ENCODE measurements around the gene COBL.

COBL gene

GRCh38 chr7:51175992-51176388 is 140.6 kb downstream of the COBL start:
- no peak overlapping the region for H3K4me3 ChIP-seq (ENCODE audit: insufficient read depth, low read depth, low read length)
- no peak overlapping the region for H3K27ac ChIP-seq (ENCODE audit: insufficient read depth, low read depth, low read length, poor library complexity, severe bottlenecking)
- H3K4me1 ChIP-seq (ENCODE audit: control insufficient read depth, insufficient read depth, low read length) = no peaks in the 10 kb centered on the region
- H3K9me3 ChIP-seq (ENCODE audit: control insufficient read depth, low read length) = no peaks in the 10 kb centered on the region
- no peaks in the 10 kb centered on the region for H3K27me3 ChIP-seq (ENCODE audit: control insufficient read depth, insufficient read depth, low read length, poor library complexity, severe bottlenecking)
- no peaks in the 10 kb centered on the region for H3K36me3 ChIP-seq (ENCODE audit: control insufficient read depth, insufficient read depth, low read length)
- 28 to 38% methylated on average over 3 of the region's 3 CpGs for WGBS, 2 experiments

GRCh38 chr7:51175316-51175991 is 141.2 kb downstream of the COBL start:
- Histone ChIP-seq H3K4me1 (ENCODE audit: control insufficient read depth, insufficient read depth, low read length) (no peaks in the 10 kb centered on the region), H3K36me3 (ENCODE audit: control insufficient read depth, insufficient read depth, low read length) (no peaks in the 10 kb centered on the region), H3K27me3 (ENCODE audit: control insufficient read depth, insufficient read depth, low read length, poor library complexity, severe bottlenecking) (no peaks in the 10 kb centered on the region), H3K4me3 (ENCODE audit: insufficient read depth, low read depth, low read length) (no peak overlapping the region), H3K9me3 (ENCODE audit: control insufficient read depth, low read length) (no peaks in the 10 kb centered on the region), H3K27ac (ENCODE audit: insufficient read depth, low read depth, low read length, poor library complexity, severe bottlenecking) (no peak overlapping the region)
- WGBS, 2 experiments = 22 to 42% methylated on average over 3 to 5 of the region's 6 CpGs

GRCh38 chr7:51165337-51165736 is 151.3 kb downstream of the COBL start:
- H3K4me1 ChIP-seq (ENCODE audit: control insufficient read depth, insufficient read depth, low read length) = no peaks in the 10 kb centered on the region
- H3K4me3 ChIP-seq (ENCODE audit: insufficient read depth, low read depth, low read length) = no peak overlapping the region
- H3K9me3 ChIP-seq (ENCODE audit: control insufficient read depth, low read length) = no peaks in the 10 kb centered on the region
- no peaks in the 10 kb centered on the region for H3K36me3 ChIP-seq (ENCODE audit: control insufficient read depth, insufficient read depth, low read length)
- no peaks in the 10 kb centered on the region for H3K27me3 ChIP-seq (ENCODE audit: control insufficient read depth, insufficient read depth, low read length, poor library complexity, severe bottlenecking)
- WGBS, 2 experiments = no CpG with 5 or more reads among the region's 1 CpG
- no peak overlapping the region for H3K27ac ChIP-seq (ENCODE audit: insufficient read depth, low read depth, low read length, poor library complexity, severe bottlenecking)

GRCh38 chr7:51162724-51163329 is 153.8 kb downstream of the COBL start:
- Histone ChIP-seq H3K4me1 (ENCODE audit: control insufficient read depth, insufficient read depth, low read length) (no peaks in the 10 kb centered on the region), H3K27me3 (ENCODE audit: control insufficient read depth, insufficient read depth, low read length, poor library complexity, severe bottlenecking) (no peaks in the 10 kb centered on the region), H3K27ac (ENCODE audit: insufficient read depth, low read depth, low read length, poor library complexity, severe bottlenecking) (no peak overlapping the region), H3K36me3 (ENCODE audit: control insufficient read depth, insufficient read depth, low read length) (no peaks in the 10 kb centered on the region), H3K4me3 (ENCODE audit: insufficient read depth, low read depth, low read length) (no peak overlapping the region), H3K9me3 (ENCODE audit: control insufficient read depth, low read length) (no peaks in the 10 kb centered on the region)
- WGBS, 2 experiments = 56% methylated on average over 9 of the region's 9 CpGs

GRCh38 chr7:51161937-51162336 is 154.7 kb downstream of the COBL start:
- Histone ChIP-seq H3K36me3 (ENCODE audit: control insufficient read depth, insufficient read depth, low read length) (no peaks in the 10 kb centered on the region), H3K4me3 (ENCODE audit: insufficient read depth, low read depth, low read length) (no peak overlapping the region), H3K9me3 (ENCODE audit: control insufficient read depth, low read length) (no peaks in the 10 kb centered on the region), H3K27ac (ENCODE audit: insufficient read depth, low read depth, low read length, poor library complexity, severe bottlenecking) (no peak overlapping the region), H3K27me3 (ENCODE audit: control insufficient read depth, insufficient read depth, low read length, poor library complexity, severe bottlenecking) (no peaks in the 10 kb centered on the region), H3K4me1 (ENCODE audit: control insufficient read depth, insufficient read depth, low read length) (no peaks in the 10 kb centered on the region)
- 94 to 95% methylated on average over 6 of the region's 6 CpGs for WGBS, 2 experiments

GRCh38 chr7:51160990-51161615 is 155.5 kb downstream of the COBL start:
- H3K4me3 ChIP-seq (ENCODE audit: insufficient read depth, low read depth, low read length) = no peak overlapping the region
- no peak overlapping the region for H3K27ac ChIP-seq (ENCODE audit: insufficient read depth, low read depth, low read length, poor library complexity, severe bottlenecking)
- no peaks in the 10 kb centered on the region for H3K27me3 ChIP-seq (ENCODE audit: control insufficient read depth, insufficient read depth, low read length, poor library complexity, severe bottlenecking)
- no peaks in the 10 kb centered on the region for H3K36me3 ChIP-seq (ENCODE audit: control insufficient read depth, insufficient read depth, low read length)
- no peaks in the 10 kb centered on the region for H3K9me3 ChIP-seq (ENCODE audit: control insufficient read depth, low read length)
- H3K4me1 ChIP-seq (ENCODE audit: control insufficient read depth, insufficient read depth, low read length) = no peaks in the 10 kb centered on the region
- WGBS, 2 experiments = 34 to 36% methylated on average over 9 of the region's 9 CpGs

- Histone ChIP-seq H3K27ac (ENCODE audit: insufficient read depth, low read depth, low read length, poor library complexity, severe bottlenecking) (no peak overlapping the region), H3K4me3 (ENCODE audit: insufficient read depth, low read depth, low read length) (no peak overlapping the region), H3K36me3 (ENCODE audit: control insufficient read depth, insufficient read depth, low read length) (no peaks in the 10 kb centered on the region), H3K9me3 (ENCODE audit: control insufficient read depth, low read length) (no peaks in the 10 kb centered on the region), H3K27me3 (ENCODE audit: control insufficient read depth, insufficient read depth, low read length, poor library complexity, severe bottlenecking) (no peaks in the 10 kb centered on the region), H3K4me1 (ENCODE audit: control insufficient read depth, insufficient read depth, low read length) (no peaks in the 10 kb centered on the region)
- WGBS, 2 experiments = 81 to 89% methylated on average over 6 of the region's 6 CpGs
Observed at GRCh38 chr7:51160411-51160810, 156.2 kb downstream of the COBL start.

GRCh38 chr7:51158742-51159445 is 157.7 kb downstream of the COBL start:
- Histone ChIP-seq H3K27me3 (ENCODE audit: control insufficient read depth, insufficient read depth, low read length, poor library complexity, severe bottlenecking) (no peaks in the 10 kb centered on the region), H3K36me3 (ENCODE audit: control insufficient read depth, insufficient read depth, low read length) (no peaks in the 10 kb centered on the region), H3K4me1 (ENCODE audit: control insufficient read depth, insufficient read depth, low read length) (no peaks in the 10 kb centered on the region), H3K4me3 (ENCODE audit: insufficient read depth, low read depth, low read length) (no peak overlapping the region), H3K27ac (ENCODE audit: insufficient read depth, low read depth, low read length, poor library complexity, severe bottlenecking) (no peak overlapping the region), H3K9me3 (ENCODE audit: control insufficient read depth, low read length) (no peaks in the 10 kb centered on the region)
- WGBS, 2 experiments = 96 to 97% methylated on average over 36 of the region's 36 CpGs

GRCh38 chr7:51158211-51158610 is 158.4 kb downstream of the COBL start:
- Histone ChIP-seq H3K4me1 (ENCODE audit: control insufficient read depth, insufficient read depth, low read length) (no peaks in the 10 kb centered on the region), H3K27me3 (ENCODE audit: control insufficient read depth, insufficient read depth, low read length, poor library complexity, severe bottlenecking) (no peaks in the 10 kb centered on the region), H3K4me3 (ENCODE audit: insufficient read depth, low read depth, low read length) (no peak overlapping the region), H3K9me3 (ENCODE audit: control insufficient read depth, low read length) (no peaks in the 10 kb centered on the region), H3K36me3 (ENCODE audit: control insufficient read depth, insufficient read depth, low read length) (no peaks in the 10 kb centered on the region), H3K27ac (ENCODE audit: insufficient read depth, low read depth, low read length, poor library complexity, severe bottlenecking) (no peak overlapping the region)
- 90 to 93% methylated on average over 8 of the region's 8 CpGs for WGBS, 2 experiments

- H3K9me3 ChIP-seq (ENCODE audit: control insufficient read depth, low read length) = no peaks in the 10 kb centered on the region
- no peaks in the 10 kb centered on the region for H3K4me1 ChIP-seq (ENCODE audit: control insufficient read depth, insufficient read depth, low read length)
- no peaks in the 10 kb centered on the region for H3K27me3 ChIP-seq (ENCODE audit: control insufficient read depth, insufficient read depth, low read length, poor library complexity, severe bottlenecking)
- WGBS, 2 experiments = 92 to 97% methylated on average over 4 of the region's 4 CpGs
- H3K36me3 ChIP-seq (ENCODE audit: control insufficient read depth, insufficient read depth, low read length) = no peaks in the 10 kb centered on the region
- H3K27ac ChIP-seq (ENCODE audit: insufficient read depth, low read depth, low read length, poor library complexity, severe bottlenecking) = no peak overlapping the region
- no peak overlapping the region for H3K4me3 ChIP-seq (ENCODE audit: insufficient read depth, low read depth, low read length)
Observed at GRCh38 chr7:51154201-51154600, 162.4 kb downstream of the COBL start.
